Neural cell (in vitro differentiated cells): ENCODE measurements around the gene FCHO1.
"Not testable (repeated sequence)": the region's sequence is repeated elsewhere in the genome, so short reads cannot be mapped to it uniquely, and the experiment has no call there.

Experiments used
- CTCF ChIP-seq: fragments of 450-650 bp; IDR thresholded peaks from 2 replicates; pipeline ENCODE4 v1.5.1; 2014; ENCODE audit warnings: antibody characterized with exemption, mild to moderate bottlenecking, moderate library complexity; ENCODE audit not compliant: poor library complexity, severe bottlenecking
- EZH2 ChIP-seq: fragments of 200-600, 300-800 bp; shearing (Covaris generic), sonication (generic); IDR thresholded peaks from 2 replicates; pipeline ENCODE4 v1.6.1; 2014; ENCODE audit warnings: antibody characterized with exemption, low read length, borderline replicate concordance, mild to moderate bottlenecking; ENCODE audit not compliant: insufficient read depth, poor library complexity, severe bottlenecking
- RAD21 ChIP-seq: fragments of 450-650 bp; conservative IDR thresholded peaks from 2 replicates; pipeline ENCODE4 v1.6.1; 2014; ENCODE audit warnings: antibody characterized with exemption, mild to moderate bottlenecking, moderate library complexity
- SMC3 ChIP-seq: fragments of 450-650 bp; conservative IDR thresholded peaks from 2 replicates; pipeline ENCODE4 v1.6.1; 2014; ENCODE audit warnings: antibody characterized with exemption, mild to moderate bottlenecking, moderate library complexity; ENCODE audit not compliant: poor library complexity

GRCh38 chr19:17777840-17778239 lies 26.6 kb downstream of the FCHO1 start:
- TF ChIP-seq CTCF, EZH2, SMC3, RAD21: not testable (repeated sequence)
